ENCODE measurements around the gene PCDHGB3.
"Not testable (repeated sequence)": the region's sequence is repeated elsewhere in the genome, so short reads cannot be mapped to it uniquely, and the experiment has no call there.

PCDHGB3 gene

GRCh38 chr5:141413540-141414069, 43.6 kb downstream of the PCDHGB3 start:
- TF ChIP-seq CTCF (conservative IDR thresholded peaks at IDR 0.05) (no peak), ZFX (IDR thresholded peaks at IDR 0.05) (no peak)

GRCh38 chr5:141414548-141415274, 44.7 kb downstream of the PCDHGB3 start:
- H3K27ac ChIP-seq: not testable (repeated sequence)

More at GRCh38 chr5:141413540-141414069, 43.6 kb downstream of the PCDHGB3 start:
- H3K27ac ChIP-seq: no peak overlapping the region

- H3K27ac ChIP-seq: not testable (repeated sequence)
Observed at GRCh38 chr5:141415275-141415618, 45.2 kb downstream of the PCDHGB3 start.

GRCh38 chr5:141417494-141418172, 47.6 kb downstream of the PCDHGB3 start, which contains the start of gene PCDHGB7:
TSS of gene PCDHGB7 (plus strand) at chr5:141417677. CDS start at chr5:141417860, 183 bp downstream.
- peak; percentile 81 for TF ChIP-seq CTCF (conservative IDR thresholded peaks at IDR 0.05)
- not testable (repeated sequence) for H3K27ac ChIP-seq

GRCh38 chr5:141419074-141419880, 49.2 kb downstream of the PCDHGB3 start:
- H3K27ac ChIP-seq: no peak overlapping the region
- TF ChIP-seq ZFX (IDR thresholded peaks at IDR 0.05) (no peak), CTCF (conservative IDR thresholded peaks at IDR 0.05) (no peak)

GRCh38 chr5:141420855-141421488, 50.9 kb downstream of the PCDHGB3 start, which contains the start of gene PCDHGA11:
TSS of gene PCDHGA11 (plus strand) at chr5:141421051. CDS start at chr5:141421228, 177 bp downstream.
- H3K27ac ChIP-seq: no peak within 1 kb of the TSS
- TF ChIP-seq CTCF (conservative IDR thresholded peaks at IDR 0.05) (peak; percentile 86), ZFX (IDR thresholded peaks at IDR 0.05) (no peak)

GRCh38 chr5:141421489-141421855, 51.4 kb downstream of the PCDHGB3 start:
- TF ChIP-seq ZFX (IDR thresholded peaks at IDR 0.05) (no peak), CTCF (conservative IDR thresholded peaks at IDR 0.05) (no peak)
- no peak overlapping the region for H3K27ac ChIP-seq
